VCaP (cell line): ENCODE data around the gene RNFT2.

Source experiments
- H3K27ac ChIP-seq: fragments of 450-650 bp; 2 replicates; pipeline ENCODE4 v1.5.1; 2017
- TF ChIP-seq, protein P1 (sequence below): fragments of 450-650 bp; conservative IDR thresholded peaks from 2 replicates; pipeline ENCODE4 v1.5.1; 2017; ENCODE audit warnings: mild to moderate bottlenecking, moderate library complexity

RNFT2 gene

DNA sequence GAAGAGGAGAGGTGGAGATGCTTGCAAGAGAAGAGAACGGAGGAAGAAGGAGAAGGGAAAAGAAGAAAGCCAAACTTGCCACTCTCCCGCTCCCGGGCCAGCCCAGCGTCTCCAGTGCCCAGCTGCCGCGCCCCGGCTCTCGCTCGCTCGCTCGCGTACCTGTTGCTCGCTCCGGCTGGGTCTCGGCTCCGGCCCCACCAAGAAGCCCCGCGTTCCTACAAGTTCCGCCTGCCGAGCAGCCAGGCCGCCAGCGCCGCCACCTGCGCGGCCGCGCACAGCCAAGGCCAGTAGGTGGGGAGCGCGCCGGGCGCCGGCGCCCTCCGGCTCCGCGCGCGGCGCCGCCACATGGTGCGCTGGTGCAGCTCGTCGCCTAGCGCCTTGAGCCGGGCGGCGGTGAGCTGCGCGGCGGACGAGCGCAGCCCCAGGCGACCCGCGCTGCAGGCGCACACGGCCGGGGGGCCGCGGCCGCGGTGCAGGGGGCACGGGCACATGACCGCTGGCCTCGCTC, 142.8 kb downstream of the RNFT2 start:
- TF ChIP-seq, protein P1, sequence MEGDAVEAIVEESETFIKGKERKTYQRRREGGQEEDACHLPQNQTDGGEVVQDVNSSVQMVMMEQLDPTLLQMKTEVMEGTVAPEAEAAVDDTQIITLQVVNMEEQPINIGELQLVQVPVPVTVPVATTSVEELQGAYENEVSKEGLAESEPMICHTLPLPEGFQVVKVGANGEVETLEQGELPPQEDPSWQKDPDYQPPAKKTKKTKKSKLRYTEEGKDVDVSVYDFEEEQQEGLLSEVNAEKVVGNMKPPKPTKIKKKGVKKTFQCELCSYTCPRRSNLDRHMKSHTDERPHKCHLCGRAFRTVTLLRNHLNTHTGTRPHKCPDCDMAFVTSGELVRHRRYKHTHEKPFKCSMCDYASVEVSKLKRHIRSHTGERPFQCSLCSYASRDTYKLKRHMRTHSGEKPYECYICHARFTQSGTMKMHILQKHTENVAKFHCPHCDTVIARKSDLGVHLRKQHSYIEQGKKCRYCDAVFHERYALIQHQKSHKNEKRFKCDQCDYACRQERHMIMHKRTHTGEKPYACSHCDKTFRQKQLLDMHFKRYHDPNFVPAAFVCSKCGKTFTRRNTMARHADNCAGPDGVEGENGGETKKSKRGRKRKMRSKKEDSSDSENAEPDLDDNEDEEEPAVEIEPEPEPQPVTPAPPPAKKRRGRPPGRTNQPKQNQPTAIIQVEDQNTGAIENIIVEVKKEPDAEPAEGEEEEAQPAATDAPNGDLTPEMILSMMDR: peak; percentile 59
- H3K27ac ChIP-seq: peak overlapping the region; percentile 19; the same call in 1 of the 2 replicates

GRCh38 chr12:116881325-116881876, 143.3 kb downstream of the RNFT2 start, which contains the start of gene HRK:
HRK (minus strand) TSS chr12:116881441; CDS start chr12:116881307, 134 bp downstream.
- peak within 1 kb of the TSS; percentile 19; the same call in 1 of the 2 replicates for H3K27ac ChIP-seq
- TF ChIP-seq, protein P1: 0 out of 2 replicates have a peak, but pooled peaks have one; percentile 17

DNA sequence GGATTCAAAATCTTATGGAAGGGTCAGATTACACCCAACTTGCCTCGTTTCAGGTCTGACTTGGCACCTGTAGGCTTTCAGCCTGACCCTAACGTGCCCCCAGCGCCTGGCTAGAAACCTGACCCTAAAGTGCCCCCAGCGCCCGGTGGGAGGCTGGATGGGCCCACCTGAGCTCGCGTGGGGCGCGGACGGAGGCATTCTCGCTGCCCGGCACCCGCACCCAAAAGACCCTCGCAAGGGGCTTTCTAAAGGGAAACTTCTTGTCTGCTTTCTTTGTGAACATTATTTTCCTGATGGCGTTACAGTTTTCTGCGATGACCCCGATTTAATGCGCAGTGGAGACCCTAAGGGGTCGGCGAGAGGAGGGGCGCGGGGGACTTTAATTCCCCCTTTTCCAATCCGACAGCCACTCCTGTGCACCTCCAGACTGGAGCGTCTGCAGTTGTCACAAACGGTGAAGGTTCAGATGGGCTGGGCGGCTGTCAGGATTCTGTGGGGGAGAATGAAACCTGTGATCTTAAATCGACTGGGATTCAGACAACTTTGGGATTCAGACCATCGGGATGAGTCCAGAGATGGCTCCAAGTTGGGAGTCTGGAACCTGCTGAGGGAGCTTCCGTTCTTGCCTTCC, 143.9 kb downstream of the RNFT2 start:
- no peak overlapping the region for H3K27ac ChIP-seq
- TF ChIP-seq, protein P1: no peak

DNA sequence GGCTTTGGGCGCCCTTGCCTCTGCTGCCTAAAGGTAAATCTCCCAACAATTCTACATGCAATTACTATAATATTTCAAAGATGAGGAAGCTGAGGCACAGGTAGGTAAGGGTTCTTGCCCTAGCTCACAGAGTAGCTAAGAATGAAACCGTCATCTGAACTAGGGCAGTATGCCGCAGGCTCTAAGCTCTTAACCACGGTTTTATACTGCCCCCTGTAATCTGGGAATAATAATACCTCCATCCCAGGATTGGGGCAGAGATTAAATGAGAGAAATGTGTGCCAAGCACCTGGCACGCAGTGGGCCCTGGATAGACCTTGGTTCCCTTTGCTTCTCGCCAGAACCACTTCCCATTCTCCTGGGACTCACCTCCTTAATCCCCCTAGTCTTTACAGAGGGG, 144.6 kb downstream of the RNFT2 start:
- TF ChIP-seq, protein P1: peak; percentile 27; the same call in 1 of the 2 replicates
- H3K27ac ChIP-seq: no peak overlapping the region

DNA sequence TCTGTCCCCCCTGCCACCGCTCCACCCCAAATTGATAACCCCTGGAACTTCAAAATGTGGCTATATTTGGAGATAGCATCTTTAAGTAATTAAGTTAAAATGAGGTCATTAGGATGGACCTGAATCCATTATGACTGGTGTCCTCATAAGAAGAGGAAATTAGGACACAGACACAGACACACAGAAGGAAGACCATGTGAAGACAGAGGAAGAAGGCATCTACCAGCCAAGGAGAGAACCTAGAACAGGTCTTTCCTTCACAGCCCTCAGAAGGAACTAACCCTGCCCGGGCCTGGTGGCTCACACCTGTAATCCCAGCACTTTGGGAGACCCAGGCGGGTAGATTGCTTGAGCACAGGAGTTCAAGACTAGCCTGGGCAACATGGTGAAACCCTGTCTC, 146.8 kb downstream of the RNFT2 start:
- TF ChIP-seq, protein P1: no peak
- no peak overlapping the region for H3K27ac ChIP-seq

- TF ChIP-seq, protein P1: no peak
- no peak overlapping the region for H3K27ac ChIP-seq
Observed at GRCh38 chr12:116885491-116885890, 147.4 kb downstream of the RNFT2 start.

DNA sequence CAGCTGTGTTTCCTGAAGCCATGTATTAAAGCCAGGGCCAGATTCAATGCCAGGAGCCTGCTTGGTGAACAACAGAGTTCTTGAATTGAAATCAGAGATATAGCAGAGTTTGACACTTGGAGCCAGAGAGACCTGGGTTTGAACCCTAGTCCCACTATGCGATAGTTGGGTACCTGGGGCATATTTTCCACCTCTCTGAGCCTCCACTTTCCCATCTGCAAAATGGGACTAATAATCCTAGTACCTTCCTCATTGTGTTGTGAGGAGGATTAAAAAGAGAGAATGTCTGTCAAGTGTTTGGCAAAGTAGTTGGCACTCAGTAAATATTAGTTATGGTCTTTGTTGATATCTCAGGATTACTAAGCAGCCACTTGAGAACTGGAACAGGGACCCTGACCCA, 149.1 kb downstream of the RNFT2 start:
- no peak overlapping the region for H3K27ac ChIP-seq
- TF ChIP-seq, protein P1: no peak
